Activated naive CD4-positive, alpha-beta T cell treated with anti-CD3 and anti-CD28 coated beads, Interleukin-2, amount 10 ng/mL, durations not matched to agents 7 days and 5 days (primary cell): Measurements from ENCODE around the gene UXS1.
"Not testable (repeated sequence)": the region's sequence is repeated elsewhere in the genome, so short reads cannot be mapped to it uniquely, and the experiment has no call there.

Source experiments
- CTCF ChIA-PET: fragments of 350-600 bp; sonication (Branson Sonifier 250); formaldehyde crosslinking; loops from one replicate; lab custom pipeline; 2021; ENCODE audit warnings: antibody characterized with exemption; lab: Charles Lee
- DNase-seq: peaks from one replicate; pipeline ENCODE4 v3.0.0-alpha.2; 2020
- H3K27ac Mint-ChIP-seq: one replicate; pipeline ENCODE4 v1.8.0; 2021; ENCODE audit warnings: mild to moderate bottlenecking, moderate library complexity, mixed read lengths
- H3K27me3 Mint-ChIP-seq: one replicate; pipeline ENCODE4 v1.8.0; 2021; ENCODE audit warnings: mild to moderate bottlenecking, mixed read lengths
- H3K36me3 Mint-ChIP-seq: one replicate; pipeline ENCODE4 v1.8.0; 2021; ENCODE audit warnings: mixed read lengths
- H3K4me1 Mint-ChIP-seq: one replicate; pipeline ENCODE4 v1.8.0; 2021; ENCODE audit warnings: mixed read lengths
- H3K4me3 Mint-ChIP-seq: one replicate; pipeline ENCODE4 v1.8.0; 2021; ENCODE audit warnings: mild to moderate bottlenecking, moderate library complexity, mixed read lengths
- H3K9me3 Mint-ChIP-seq: one replicate; pipeline ENCODE4 v1.8.0; 2021; ENCODE audit warnings: mixed read lengths

UXS1 gene

GRCh38 chr2:106143495-106144215 is 50.4 kb downstream of the UXS1 start:
- H3K4me1 Mint-ChIP-seq: peaks cover 71% of the 10 kb centered on the region
- CTCF ChIA-PET: interaction anchor here (5.1 kb wide), 1 partner anchor 15 kb away, joined by 30 read pairs; no protein-coding TSS in a partner anchor
- H3K27ac Mint-ChIP-seq: peak overlapping the region; percentile 49
- no peak for DNase-seq
- H3K4me3 Mint-ChIP-seq: no peak overlapping the region
- H3K36me3 Mint-ChIP-seq: peaks cover 70% of the 10 kb centered on the region
- H3K27me3 Mint-ChIP-seq: no peaks in the 10 kb centered on the region
- no peaks in the 10 kb centered on the region for H3K9me3 Mint-ChIP-seq

GRCh38 chr2:106142683-106143082 is 51.4 kb downstream of the UXS1 start:
- H3K4me1 Mint-ChIP-seq: peaks cover 75% of the 10 kb centered on the region
- H3K36me3 Mint-ChIP-seq: peaks cover 73% of the 10 kb centered on the region
- CTCF ChIA-PET: interaction anchor here (5.1 kb wide), 1 partner anchor 16 kb away, joined by 30 read pairs; no protein-coding TSS in a partner anchor
- H3K27ac Mint-ChIP-seq: peak overlapping the region; percentile 21
- no peak overlapping the region for H3K4me3 Mint-ChIP-seq
- H3K9me3 Mint-ChIP-seq: no peaks in the 10 kb centered on the region
- no peaks in the 10 kb centered on the region for H3K27me3 Mint-ChIP-seq
- DNase-seq: no peak

GRCh38 chr2:106140913-106141312 is 53.2 kb downstream of the UXS1 start:
- no peaks in the 10 kb centered on the region for H3K27me3 Mint-ChIP-seq
- no peak for DNase-seq
- peak overlapping the region; percentile 43 for H3K27ac Mint-ChIP-seq
- H3K36me3 Mint-ChIP-seq: peaks cover 66% of the 10 kb centered on the region
- CTCF ChIA-PET: interaction anchor here (5.1 kb wide), 1 partner anchor 18 kb away, joined by 30 read pairs; no protein-coding TSS in a partner anchor
- H3K4me3 Mint-ChIP-seq: no peak overlapping the region
- H3K9me3 Mint-ChIP-seq: no peaks in the 10 kb centered on the region
- H3K4me1 Mint-ChIP-seq: peaks cover 71% of the 10 kb centered on the region

DNA sequence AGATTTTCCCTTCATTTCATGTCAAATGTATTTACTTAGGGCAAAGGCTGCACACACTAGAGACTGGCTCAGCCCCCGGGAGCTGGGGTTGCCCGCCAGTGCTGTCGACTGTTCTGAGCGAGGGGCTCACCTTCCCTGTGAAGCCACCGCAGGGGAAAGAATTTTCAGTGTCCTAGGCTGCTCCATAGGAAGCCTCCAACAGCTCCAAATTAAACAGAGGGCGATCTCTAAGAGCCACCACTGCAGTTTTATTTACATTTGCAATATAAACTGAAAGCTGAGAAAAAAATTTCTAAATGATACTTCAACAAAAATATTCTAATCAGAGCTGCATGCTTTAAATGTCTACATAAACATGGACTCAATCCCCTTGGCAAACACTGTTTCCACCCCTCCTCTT is 54.0 kb downstream of the UXS1 start:
- Mint-ChIP-seq H3K4me3 (no peak overlapping the region), H3K27ac (peak overlapping the region; percentile 89), H3K36me3 (peaks cover 62% of the 10 kb centered on the region), H3K4me1 (peaks cover 67% of the 10 kb centered on the region), H3K9me3 (no peaks in the 10 kb centered on the region), H3K27me3 (no peaks in the 10 kb centered on the region)
- no peak for DNase-seq
- CTCF ChIA-PET: interaction anchor here (5.1 kb wide), 1 partner anchor 19 kb away, joined by 30 read pairs; no protein-coding TSS in a partner anchor

DNA sequence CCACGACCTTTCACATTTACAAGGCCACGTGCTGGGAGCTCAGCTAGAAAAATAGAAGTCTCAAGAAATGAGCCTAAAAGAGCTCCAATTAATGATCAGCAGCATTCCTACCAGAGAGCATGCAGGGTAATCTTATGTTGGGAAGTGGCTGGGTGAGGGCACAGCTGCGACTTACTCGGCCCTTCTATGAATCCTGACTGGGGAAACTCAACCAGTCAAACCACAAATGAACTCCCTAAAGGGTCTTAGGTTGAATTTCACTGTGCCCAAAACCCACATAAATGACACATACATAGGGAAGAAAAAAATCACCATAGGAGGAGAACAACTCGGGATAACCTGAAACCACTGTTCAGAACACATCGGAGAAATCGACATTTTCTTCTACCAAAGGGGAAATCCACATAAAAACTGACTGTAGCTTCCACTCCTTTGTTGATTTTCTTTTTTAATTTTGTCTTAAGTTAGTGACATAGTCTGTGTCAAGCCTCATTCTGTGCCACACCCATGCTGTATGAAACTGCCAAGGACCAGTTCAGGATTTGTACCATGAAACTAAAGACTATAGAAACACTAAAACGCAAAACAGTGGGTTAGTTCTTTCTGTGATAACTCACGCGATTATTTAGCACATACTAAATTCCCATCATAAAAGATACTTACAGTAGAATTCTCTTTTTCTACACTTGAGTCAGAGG is 54.7 kb downstream of the UXS1 start:
- DNase-seq: no peak
- CTCF ChIA-PET: interaction anchor here (1.5 to 5.1 kb wide), 2 partner anchors 19 to 25 kb away, joined by 4 to 30 read pairs; no protein-coding TSS in a partner anchor
- Mint-ChIP-seq H3K27ac (peak overlapping the region; percentile 89), H3K4me1 (peaks cover 60% of the 10 kb centered on the region), H3K4me3 (peak overlapping the region; percentile 22), H3K9me3 (no peaks in the 10 kb centered on the region), H3K36me3 (peaks cover 54% of the 10 kb centered on the region), H3K27me3 (no peaks in the 10 kb centered on the region)

- DNase-seq: no peak
- Mint-ChIP-seq H3K9me3 (no peaks in the 10 kb centered on the region), H3K27ac (peak overlapping the region; percentile 89), H3K4me1 (peaks cover 54% of the 10 kb centered on the region), H3K36me3 (peaks cover 47% of the 10 kb centered on the region), H3K27me3 (no peaks in the 10 kb centered on the region), H3K4me3 (peak overlapping the region; percentile 61)
- CTCF ChIA-PET: interaction anchor here (0.9 to 5.1 kb wide), 4 partner anchors 19 to 26 kb away, joined by 3 to 30 read pairs (median 4); no protein-coding TSS in a partner anchor
These were observed 55.4 kb downstream of the UXS1 start for GRCh38 chr2:106138543-106139237.

GRCh38 chr2:106137731-106138521 is 56.2 kb downstream of the UXS1 start:
- H3K9me3 Mint-ChIP-seq: no peaks in the 10 kb centered on the region
- peaks cover 49% of the 10 kb centered on the region for H3K4me1 Mint-ChIP-seq
- no peak for DNase-seq
- peak overlapping the region; percentile 89 for H3K27ac Mint-ChIP-seq
- peak overlapping the region; percentile 61 for H3K4me3 Mint-ChIP-seq
- CTCF ChIA-PET: interaction anchor here (0.9 to 1.5 kb wide), 3 partner anchors 20 to 27 kb away, joined by 3 to 4 read pairs (median 4); no protein-coding TSS in a partner anchor
- no peaks in the 10 kb centered on the region for H3K27me3 Mint-ChIP-seq
- H3K36me3 Mint-ChIP-seq: peaks cover 42% of the 10 kb centered on the region

DNA sequence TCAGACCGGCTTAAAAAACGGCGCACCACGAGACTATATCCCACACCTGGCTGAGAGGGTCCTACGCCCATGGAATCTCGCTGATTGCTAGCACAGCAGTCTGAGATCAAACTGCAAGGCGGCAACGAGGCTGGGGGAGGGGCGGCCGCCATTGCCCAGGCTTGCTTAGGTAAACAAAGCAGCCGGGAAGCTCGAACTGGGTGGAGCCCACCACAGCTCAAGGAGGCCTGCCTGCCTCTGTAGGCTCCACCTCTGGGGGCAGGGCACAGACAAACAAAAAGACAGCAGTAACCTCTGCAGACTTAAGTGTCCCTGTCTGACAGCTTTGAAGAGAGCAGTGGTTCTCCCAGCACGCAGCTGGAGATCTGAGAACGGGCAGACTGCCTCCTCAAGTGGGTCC is 62.9 kb downstream of the UXS1 start:
- H3K36me3 Mint-ChIP-seq: peaks cover 32% of the 10 kb centered on the region
- CTCF ChIA-PET, H3K9me3 Mint-ChIP-seq, H3K27ac Mint-ChIP-seq, DNase-seq, H3K4me3 Mint-ChIP-seq, H3K27me3 Mint-ChIP-seq: not testable (repeated sequence)
- peaks cover 22% of the 10 kb centered on the region for H3K4me1 Mint-ChIP-seq

- H3K36me3 Mint-ChIP-seq: peaks cover 36% of the 10 kb centered on the region
- H3K27me3 Mint-ChIP-seq: no peaks in the 10 kb centered on the region
- no peak overlapping the region for H3K4me3 Mint-ChIP-seq
- H3K9me3 Mint-ChIP-seq: no peaks in the 10 kb centered on the region
- no peak overlapping the region for H3K27ac Mint-ChIP-seq
- peaks cover 22% of the 10 kb centered on the region for H3K4me1 Mint-ChIP-seq
- CTCF ChIA-PET: no interaction called here
- no peak for DNase-seq
These were observed 63.7 kb downstream of the UXS1 start for GRCh38 chr2:106130251-106130998.

DNA sequence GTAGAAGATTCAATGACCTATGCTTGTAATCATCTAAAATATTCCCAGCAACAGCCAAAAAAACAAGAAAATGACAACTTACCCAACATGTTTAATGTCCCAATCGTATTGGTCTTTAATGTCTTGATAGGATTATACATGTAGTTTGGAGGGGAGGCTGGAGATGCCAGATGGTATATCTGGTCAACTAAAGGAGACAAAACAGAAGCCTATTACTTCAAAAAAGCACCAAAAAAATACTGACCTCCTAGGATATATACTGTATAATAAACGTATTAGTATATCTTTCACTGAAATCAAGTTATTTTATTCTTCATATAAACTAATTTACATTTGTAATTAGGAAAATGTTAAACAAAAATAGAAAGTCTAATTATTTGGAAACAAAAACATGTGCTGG is 64.5 kb downstream of the UXS1 start:
- H3K4me1 Mint-ChIP-seq: peaks cover 22% of the 10 kb centered on the region
- CTCF ChIA-PET: no interaction called here
- H3K36me3 Mint-ChIP-seq: peaks cover 41% of the 10 kb centered on the region
- no peaks in the 10 kb centered on the region for H3K27me3 Mint-ChIP-seq
- DNase-seq: no peak
- no peaks in the 10 kb centered on the region for H3K9me3 Mint-ChIP-seq
- H3K27ac Mint-ChIP-seq: no peak overlapping the region
- H3K4me3 Mint-ChIP-seq: no peak overlapping the region

- peaks cover 22% of the 10 kb centered on the region for H3K4me1 Mint-ChIP-seq
- no peaks in the 10 kb centered on the region for H3K27me3 Mint-ChIP-seq
- H3K4me3 Mint-ChIP-seq: no peak overlapping the region
- CTCF ChIA-PET: no interaction called here
- DNase-seq: no peak
- H3K27ac Mint-ChIP-seq: no peak overlapping the region
- H3K9me3 Mint-ChIP-seq: no peaks in the 10 kb centered on the region
- peaks cover 44% of the 10 kb centered on the region for H3K36me3 Mint-ChIP-seq
These were observed 65.0 kb downstream of the UXS1 start for GRCh38 chr2:106129150-106129549.

GRCh38 chr2:106127776-106128268 is 66.3 kb downstream of the UXS1 start:
- no peak for DNase-seq
- Mint-ChIP-seq H3K27me3 (no peaks in the 10 kb centered on the region), H3K4me3 (no peak overlapping the region), H3K36me3 (peaks cover 53% of the 10 kb centered on the region), H3K27ac (peak overlapping the region; percentile 50), H3K4me1 (peaks cover 22% of the 10 kb centered on the region), H3K9me3 (no peaks in the 10 kb centered on the region)
- CTCF ChIA-PET: no interaction called here

DNA sequence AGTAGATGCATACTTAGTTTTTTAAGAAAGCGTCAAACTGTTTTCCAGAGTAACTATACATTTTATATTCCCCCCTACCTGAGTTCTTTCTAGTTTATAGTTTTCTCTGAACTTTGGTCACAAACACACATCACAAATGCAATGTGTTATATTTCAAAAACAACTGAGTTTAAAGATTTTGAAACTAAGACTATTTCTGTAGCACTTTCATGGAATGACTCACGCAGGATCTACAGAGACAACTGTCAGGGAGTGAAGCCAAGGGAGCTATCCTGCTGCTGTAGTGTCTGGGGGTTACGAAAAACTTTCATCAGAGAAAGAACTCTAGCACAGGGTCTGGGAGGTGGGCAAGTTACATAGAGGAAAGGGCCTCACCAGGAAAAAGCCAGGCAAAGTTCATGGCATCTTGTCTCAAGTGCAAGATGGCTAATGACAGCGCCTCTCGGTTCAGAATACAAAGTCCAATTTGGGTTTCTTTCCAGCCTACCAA is 66.8 kb downstream of the UXS1 start:
- Mint-ChIP-seq H3K4me3 (no peak overlapping the region), H3K36me3 (peaks cover 55% of the 10 kb centered on the region), H3K27ac (no peak overlapping the region), H3K27me3 (no peaks in the 10 kb centered on the region), H3K4me1 (peaks cover 22% of the 10 kb centered on the region), H3K9me3 (no peaks in the 10 kb centered on the region)
- DNase-seq: no peak
- CTCF ChIA-PET: no interaction called here
